PC-3 (cell line): Measurements from ENCODE around the gene ABCG5. TPM values are rescaled to one million over a fixed set of nuclear protein-coding genes. Genes with fewer than 3 reads are reported as not detected.

Source experiments
- ATAC-seq: fragments of 200-7000 bp; cut with Tn5 transposase; 2 replicates; pipeline ENCODE4 v1.9.1; 2020; ENCODE audit warnings: mild to moderate bottlenecking, moderate library complexity
- BruUV-seq: library from RNA; stranded (reverse); fragments of 400-500 nt; replicated peaks from 2 replicates; lab custom pipeline; 2021; lab: Mats Ljungman, UMichigan
- CTCF ChIA-PET: fragments of 300-600 bp; sonication (Branson Sonifier 250); formaldehyde crosslinking; loops from one replicate; lab custom pipeline; 2022; ENCODE audit warnings: antibody characterized with exemption; lab: Charles Lee
- POLR2A ChIA-PET: fragments of 300-600 bp; sonication (Branson Sonifier 250); formaldehyde crosslinking; loops from one replicate; lab custom pipeline; 2022; ENCODE audit warnings: antibody characterized with exemption; ENCODE audit not compliant: unreplicated experiment; lab: Charles Lee
- DNase-seq: peaks from one replicate; pipeline ENCODE4 v3.0.0-alpha.2; 2015
- H2AFZ ChIP-seq: fragments of 300-600 bp; sonication (generic); 2 replicates; pipeline ENCODE4 v1.6.0; 2016; ENCODE audit warnings: antibody characterized with exemption, low read length
- H3F3A ChIP-seq: fragments of 300-600 bp; sonication (generic); one replicate; pipeline ENCODE4 v1.6.0; 2017; ENCODE audit warnings: antibody characterized with exemption, low read length, control low read depth, mild to moderate bottlenecking; ENCODE audit not compliant: unreplicated experiment
- H3K27ac ChIP-seq: fragments of 300-600 bp; sonication (generic); 2 replicates; pipeline ENCODE4 v1.5.1; 2016; ENCODE audit warnings: mild to moderate bottlenecking, low read length
- H3K27me3 ChIP-seq: fragments of 300-600 bp; sonication (generic); 2 replicates; pipeline ENCODE4 v1.6.1; 2016; ENCODE audit warnings: low read length, mixed read lengths
- H3K36me3 ChIP-seq: fragments of 300-600 bp; sonication (generic); 2 replicates; pipeline ENCODE4 v1.6.1; 2016; ENCODE audit warnings: low read depth, mixed run types, low read length, mixed read lengths
- H3K4me1 ChIP-seq: fragments of 300-600 bp; sonication (generic); 2 replicates; pipeline ENCODE4 v1.5.1; 2016; ENCODE audit warnings: low read length; ENCODE audit not compliant: insufficient read depth
- H3K4me2 ChIP-seq: fragments of 300-600 bp; sonication (generic); 2 replicates; pipeline ENCODE4 v1.6.0; 2016; ENCODE audit warnings: low read length
- H3K4me3 ChIP-seq: fragments of 300-600 bp; sonication (generic); 2 replicates; pipeline ENCODE4 v1.5.1; 2016; ENCODE audit warnings: mild to moderate bottlenecking, low read length, mixed read lengths
- H3K79me2 ChIP-seq: fragments of 300-600 bp; sonication (generic); 2 replicates; pipeline ENCODE4 v1.6.1; 2017; ENCODE audit warnings: low read length, mixed read lengths
- H3K9ac ChIP-seq: fragments of 300-600 bp; sonication (generic); 2 replicates; pipeline ENCODE4 v1.6.0; 2016; ENCODE audit warnings: mild to moderate bottlenecking, low read length
- H3K9me2 ChIP-seq: fragments of 300-600 bp; sonication (generic); replicated peaks from 2 replicates; pipeline ENCODE4 v1.6.1; 2016; ENCODE audit warnings: mixed run types, low read length, mixed read lengths
- H3K9me3 ChIP-seq: fragments of 300-600 bp; sonication (generic); 2 replicates; pipeline ENCODE4 v1.6.1; 2016; ENCODE audit warnings: low read length, mixed read lengths
- H4K20me1 ChIP-seq: fragments of 300-600 bp; sonication (generic); 2 replicates; pipeline ENCODE4 v1.6.1; 2016; ENCODE audit warnings: low read length, mixed read lengths
- EZH2 ChIP-seq: fragments of 300-600 bp; sonication (generic); IDR thresholded peaks from one replicate; pipeline ENCODE4 v1.6.1; 2017; ENCODE audit warnings: antibody characterized with exemption, mild to moderate bottlenecking, low read length; ENCODE audit not compliant: unreplicated experiment
- EZH2phosphoT487 ChIP-seq: fragments of 300-600 bp; sonication (generic); IDR thresholded peaks from 2 replicates; pipeline ENCODE4 v1.6.1; 2018; ENCODE audit warnings: mild to moderate bottlenecking, antibody characterized with exemption, low read length, borderline replicate concordance
- intact Hi-C: fragments of 100-400 bp; cut with micrococcal nuclease; formaldehyde crosslinking; loops from 2 replicates; pipeline ENCODE4 v1.9.0; 2023
- total RNA-seq: library from RNA; depleted of rRNA; stranded (reverse); fragments of >200 nt; gene quantifications from 2 replicates; pipeline ENCODE4 v1.2.3, GENCODE V29; 2014
- TF ChIP-seq, protein P1 (sequence below): fragments of 300-600 bp; sonication (generic); conservative IDR thresholded peaks from 2 replicates; pipeline ENCODE4 v1.5.1; 2017; ENCODE audit warnings: antibody characterized with exemption, low read depth, mild to moderate bottlenecking, low read length

Gene ABCG5
- total RNA-seq, 1 experiment from 2014 or later, result not detected

DNA sequence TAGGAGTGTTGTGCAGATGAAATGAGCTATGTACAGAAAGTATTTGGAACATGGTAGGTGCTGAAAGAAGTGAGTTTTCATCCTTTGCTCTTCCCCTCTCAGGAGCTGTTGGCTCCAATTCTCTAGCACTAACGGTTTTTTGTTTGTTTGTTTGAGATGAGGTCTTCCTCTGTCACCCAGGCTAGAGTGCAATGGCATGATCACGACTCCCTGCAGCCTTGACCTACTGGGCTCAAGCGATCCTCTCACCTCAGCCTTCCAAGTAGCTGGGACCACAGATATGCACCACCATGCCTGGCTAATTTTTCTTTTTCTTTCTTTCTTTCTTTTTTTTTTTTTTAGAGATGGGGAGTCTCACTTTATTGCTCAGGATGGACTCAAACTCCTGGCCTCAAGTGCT lies 12.8 kb downstream of the ABCG5 start:
- intact Hi-C loops, result no loop called here
- peaks cover 19% of the 10 kb centered on the region for H3K27me3 ChIP-seq
- H2AFZ ChIP-seq, result no peak overlapping the region
- H3K79me2 ChIP-seq, result no peaks in the 10 kb centered on the region
- no peak for DNase-seq
- no peaks in the 10 kb centered on the region for H3K4me1 ChIP-seq
- no TSS peak for BruUV-seq
- no peak overlapping the region for H3K4me3 ChIP-seq
- CTCF ChIA-PET, result no interaction called here
- TF ChIP-seq EZH2phosphoT487 (no peak), EZH2 (no peak)
- TF ChIP-seq, protein P1, sequence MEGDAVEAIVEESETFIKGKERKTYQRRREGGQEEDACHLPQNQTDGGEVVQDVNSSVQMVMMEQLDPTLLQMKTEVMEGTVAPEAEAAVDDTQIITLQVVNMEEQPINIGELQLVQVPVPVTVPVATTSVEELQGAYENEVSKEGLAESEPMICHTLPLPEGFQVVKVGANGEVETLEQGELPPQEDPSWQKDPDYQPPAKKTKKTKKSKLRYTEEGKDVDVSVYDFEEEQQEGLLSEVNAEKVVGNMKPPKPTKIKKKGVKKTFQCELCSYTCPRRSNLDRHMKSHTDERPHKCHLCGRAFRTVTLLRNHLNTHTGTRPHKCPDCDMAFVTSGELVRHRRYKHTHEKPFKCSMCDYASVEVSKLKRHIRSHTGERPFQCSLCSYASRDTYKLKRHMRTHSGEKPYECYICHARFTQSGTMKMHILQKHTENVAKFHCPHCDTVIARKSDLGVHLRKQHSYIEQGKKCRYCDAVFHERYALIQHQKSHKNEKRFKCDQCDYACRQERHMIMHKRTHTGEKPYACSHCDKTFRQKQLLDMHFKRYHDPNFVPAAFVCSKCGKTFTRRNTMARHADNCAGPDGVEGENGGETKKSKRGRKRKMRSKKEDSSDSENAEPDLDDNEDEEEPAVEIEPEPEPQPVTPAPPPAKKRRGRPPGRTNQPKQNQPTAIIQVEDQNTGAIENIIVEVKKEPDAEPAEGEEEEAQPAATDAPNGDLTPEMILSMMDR, result no peak
- H3K36me3 ChIP-seq, result no peaks in the 10 kb centered on the region
- H3K9ac ChIP-seq, result no peak overlapping the region
- no peak overlapping the region for H3K27ac ChIP-seq
- ATAC-seq, result no peak
- no peaks in the 10 kb centered on the region for H3K9me2 ChIP-seq
- POLR2A ChIA-PET, result no interaction called here
- no peaks in the 10 kb centered on the region for H4K20me1 ChIP-seq
- no peak overlapping the region for H3K4me2 ChIP-seq
- H3F3A ChIP-seq, result no peaks in the 10 kb centered on the region
- H3K9me3 ChIP-seq, result no peaks in the 10 kb centered on the region

DNA sequence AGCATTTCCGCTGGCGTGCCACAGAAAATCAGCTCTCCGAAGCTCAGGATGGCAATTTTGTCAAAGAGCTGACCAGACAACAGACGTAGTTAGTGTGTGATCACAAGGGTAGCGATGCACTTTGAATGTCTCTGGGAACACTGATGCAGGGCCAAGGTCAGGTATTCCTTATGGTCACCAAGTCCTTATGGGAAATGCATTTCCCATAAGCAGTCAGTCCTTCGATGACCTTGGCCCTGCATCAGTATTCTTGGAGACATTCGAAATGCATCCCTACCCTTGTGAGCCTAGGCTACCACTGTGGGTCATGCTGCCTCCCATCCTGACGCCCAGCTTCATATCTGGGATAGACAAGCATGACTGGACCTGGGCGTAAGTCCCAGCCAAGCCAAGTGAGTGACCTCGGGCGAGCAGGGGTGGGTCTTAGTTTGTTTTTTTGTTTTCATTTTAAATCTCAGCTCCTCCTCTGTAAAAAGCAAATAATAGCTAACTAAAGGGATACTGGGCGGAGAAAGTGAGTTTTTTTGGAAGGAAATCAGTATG lies 13.6 kb downstream of the ABCG5 start:
- no TSS peak for BruUV-seq
- intact Hi-C loops, result no loop called here
- no peaks in the 10 kb centered on the region for H3F3A ChIP-seq
- no peaks in the 10 kb centered on the region for H3K4me1 ChIP-seq
- H3K9me3 ChIP-seq, result no peaks in the 10 kb centered on the region
- H3K9ac ChIP-seq, result no peak overlapping the region
- H3K9me2 ChIP-seq, result no peaks in the 10 kb centered on the region
- H3K4me2 ChIP-seq, result no peak overlapping the region
- no peaks in the 10 kb centered on the region for H3K79me2 ChIP-seq
- TF ChIP-seq, protein P1, result no peak
- no peak for TF ChIP-seq EZH2
- TF ChIP-seq EZH2phosphoT487, result no peak
- ChIA-PET CTCF (no interaction called here), POLR2A (no interaction called here)
- peaks cover 19% of the 10 kb centered on the region for H3K27me3 ChIP-seq
- no peak overlapping the region for H3K27ac ChIP-seq
- DNase-seq, result no peak
- ATAC-seq, result no peak
- H3K36me3 ChIP-seq, result no peaks in the 10 kb centered on the region
- no peaks in the 10 kb centered on the region for H4K20me1 ChIP-seq
- no peak overlapping the region for H2AFZ ChIP-seq
- H3K4me3 ChIP-seq, result no peak overlapping the region

DNA sequence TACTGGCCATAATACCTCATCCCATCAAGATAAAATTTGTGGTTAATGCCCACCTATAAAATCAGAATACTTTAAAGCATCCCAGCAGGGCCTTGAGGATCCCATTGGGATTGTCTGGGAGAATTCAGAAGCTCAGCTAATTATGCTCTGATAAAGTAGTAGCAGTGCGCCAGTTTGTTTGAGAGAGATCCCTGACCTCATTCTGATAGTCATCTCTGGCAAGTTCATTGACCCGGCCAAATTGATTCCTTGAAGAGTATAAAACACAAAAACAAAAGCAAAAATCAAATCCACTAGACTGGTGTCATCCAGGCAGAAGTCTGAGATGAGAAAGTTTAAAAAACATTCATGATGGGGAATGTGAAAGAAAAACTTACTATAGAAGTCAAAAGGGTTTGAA lies 14.1 kb downstream of the ABCG5 start:
- Histone ChIP-seq H4K20me1 (no peaks in the 10 kb centered on the region), H3K9me2 (no peaks in the 10 kb centered on the region), H3K4me3 (no peak overlapping the region), H3K4me2 (no peak overlapping the region), H3K9ac (no peak overlapping the region), H3K79me2 (no peaks in the 10 kb centered on the region), H3K27ac (no peak overlapping the region), H3F3A (no peaks in the 10 kb centered on the region), H3K9me3 (no peaks in the 10 kb centered on the region), H3K36me3 (no peaks in the 10 kb centered on the region), H3K27me3 (peaks cover 19% of the 10 kb centered on the region), H3K4me1 (no peaks in the 10 kb centered on the region), H2AFZ (no peak overlapping the region)
- ChIA-PET POLR2A (no interaction called here), CTCF (no interaction called here)
- no peak for DNase-seq
- no TSS peak for BruUV-seq
- intact Hi-C loops, result no loop called here
- no peak for TF ChIP-seq EZH2phosphoT487
- TF ChIP-seq, protein P1, result no peak
- TF ChIP-seq EZH2, result no peak
- ATAC-seq, result no peak
